SHP77 (cell line): ENCODE data around the gene KCNH6.

Experiments
- DNase-seq, 2 experiments: peaks; one replicate each; lab custom pipeline; 2025; lab: John Stamatoyannopoulos, UW

KCNH6 gene

DNA sequence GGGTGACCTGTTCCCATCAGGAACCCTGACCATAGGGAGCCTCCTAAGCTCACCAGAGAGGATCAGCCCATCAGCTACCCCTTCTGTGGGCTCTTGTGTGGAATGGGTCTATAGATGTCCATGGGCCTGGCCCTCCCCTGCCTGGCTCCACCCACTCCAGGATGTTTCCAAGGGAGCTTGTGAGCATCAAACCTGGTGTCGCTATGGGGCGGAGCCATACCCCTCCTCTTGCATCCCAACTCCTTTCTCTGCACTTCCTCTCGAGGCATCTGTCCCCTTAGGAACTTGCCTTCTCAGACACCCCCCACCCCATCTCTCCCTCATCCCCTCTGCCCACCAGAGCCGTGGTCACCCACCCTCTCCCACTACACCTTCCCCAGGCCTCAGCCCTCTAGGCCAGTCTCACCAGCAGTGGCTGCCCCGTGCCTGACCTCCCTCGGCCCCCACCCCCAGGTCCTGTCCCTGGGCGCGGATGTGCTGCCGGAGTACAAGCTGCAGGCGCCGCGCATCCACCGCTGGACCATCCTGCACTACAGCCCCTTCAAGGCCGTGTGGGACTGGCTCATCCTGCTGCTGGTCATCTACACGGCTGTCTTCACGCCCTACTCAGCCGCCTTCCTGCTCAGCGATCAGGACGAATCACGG lies 10.4 kb downstream of the KCNH6 start:
- DNase-seq, result no peak

DNA sequence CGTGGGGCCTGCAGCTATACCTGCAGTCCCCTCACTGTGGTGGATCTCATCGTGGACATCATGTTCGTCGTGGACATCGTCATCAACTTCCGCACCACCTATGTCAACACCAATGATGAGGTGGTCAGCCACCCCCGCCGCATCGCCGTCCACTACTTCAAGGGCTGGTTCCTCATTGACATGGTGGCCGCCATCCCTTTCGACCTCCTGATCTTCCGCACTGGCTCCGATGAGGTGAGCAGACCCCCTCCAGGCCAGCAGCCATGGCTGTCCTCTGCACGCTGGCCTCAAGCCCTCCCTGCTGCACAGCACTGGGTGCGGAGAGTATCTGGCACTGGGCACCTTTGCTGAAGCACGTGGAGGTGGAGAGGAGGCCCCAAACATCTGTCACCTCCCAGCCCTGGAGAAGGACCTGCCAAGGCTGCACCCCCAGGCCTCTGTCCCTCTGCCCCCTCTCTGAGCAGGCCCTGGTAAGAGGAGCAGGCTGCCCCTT lies 11.0 kb downstream of the KCNH6 start:
- no peak for DNase-seq

DNA sequence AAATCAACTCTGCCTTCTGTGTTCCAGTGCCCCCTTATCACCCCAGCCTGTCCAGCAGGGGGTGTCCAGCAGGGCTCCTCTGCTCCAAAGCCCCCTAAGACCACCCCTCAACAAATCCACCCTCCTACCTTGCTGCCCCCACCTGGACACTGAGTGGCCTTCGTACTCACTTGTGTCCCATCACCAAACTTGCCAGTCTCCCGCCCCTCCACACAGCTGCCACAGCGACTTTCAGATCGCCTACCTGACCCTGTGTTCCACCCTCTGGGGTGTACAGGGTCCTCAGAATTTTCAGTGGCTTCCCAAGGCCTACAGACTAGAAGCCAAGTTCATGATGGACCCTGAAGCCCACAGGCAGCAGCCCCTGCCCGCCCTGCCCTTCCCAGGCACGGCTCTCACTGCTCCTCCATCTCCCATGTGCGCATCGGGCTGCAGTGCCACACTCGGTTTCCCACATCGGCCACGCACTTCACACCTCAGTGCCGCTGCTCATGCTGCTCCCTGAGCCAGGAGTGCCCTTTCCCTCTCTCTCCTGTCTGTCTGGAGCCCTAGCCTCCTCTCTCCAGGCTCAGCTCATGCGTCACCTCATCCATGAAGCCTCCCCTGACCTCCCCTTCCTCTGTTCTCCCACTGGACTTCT lies 11.8 kb downstream of the KCNH6 start:
- DNase-seq, result no peak

DNA sequence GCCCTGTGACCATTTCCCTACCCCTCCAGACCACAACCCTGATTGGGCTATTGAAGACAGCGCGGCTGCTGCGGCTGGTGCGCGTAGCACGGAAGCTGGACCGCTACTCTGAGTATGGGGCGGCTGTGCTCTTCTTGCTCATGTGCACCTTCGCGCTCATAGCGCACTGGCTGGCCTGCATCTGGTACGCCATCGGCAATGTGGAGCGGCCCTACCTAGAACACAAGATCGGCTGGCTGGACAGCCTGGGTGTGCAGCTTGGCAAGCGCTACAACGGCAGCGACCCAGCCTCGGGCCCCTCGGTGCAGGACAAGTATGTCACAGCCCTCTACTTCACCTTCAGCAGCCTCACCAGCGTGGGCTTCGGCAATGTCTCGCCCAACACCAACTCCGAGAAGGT lies 12.5 kb downstream of the KCNH6 start:
- no peak for DNase-seq

DNA sequence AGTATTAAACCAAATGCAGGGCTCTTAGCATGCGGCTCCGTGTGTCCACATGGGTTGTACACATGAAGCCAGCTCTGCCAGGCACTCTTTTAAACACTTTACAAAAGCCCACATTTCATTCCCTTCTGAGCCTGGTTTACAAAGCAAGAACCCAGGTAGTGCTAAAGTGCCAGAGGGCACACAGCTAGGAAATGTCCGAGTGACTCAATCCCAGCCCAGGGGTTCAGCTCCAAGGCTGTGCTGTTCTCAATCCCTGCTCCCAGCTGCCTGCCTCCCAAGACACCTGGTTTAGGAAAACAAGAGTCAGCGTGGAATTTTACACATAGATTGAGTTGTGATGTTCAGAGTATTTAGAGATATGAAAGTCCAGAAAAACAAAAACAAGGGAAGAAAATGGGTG lies 13.8 kb downstream of the KCNH6 start:
- no peak for DNase-seq

DNA sequence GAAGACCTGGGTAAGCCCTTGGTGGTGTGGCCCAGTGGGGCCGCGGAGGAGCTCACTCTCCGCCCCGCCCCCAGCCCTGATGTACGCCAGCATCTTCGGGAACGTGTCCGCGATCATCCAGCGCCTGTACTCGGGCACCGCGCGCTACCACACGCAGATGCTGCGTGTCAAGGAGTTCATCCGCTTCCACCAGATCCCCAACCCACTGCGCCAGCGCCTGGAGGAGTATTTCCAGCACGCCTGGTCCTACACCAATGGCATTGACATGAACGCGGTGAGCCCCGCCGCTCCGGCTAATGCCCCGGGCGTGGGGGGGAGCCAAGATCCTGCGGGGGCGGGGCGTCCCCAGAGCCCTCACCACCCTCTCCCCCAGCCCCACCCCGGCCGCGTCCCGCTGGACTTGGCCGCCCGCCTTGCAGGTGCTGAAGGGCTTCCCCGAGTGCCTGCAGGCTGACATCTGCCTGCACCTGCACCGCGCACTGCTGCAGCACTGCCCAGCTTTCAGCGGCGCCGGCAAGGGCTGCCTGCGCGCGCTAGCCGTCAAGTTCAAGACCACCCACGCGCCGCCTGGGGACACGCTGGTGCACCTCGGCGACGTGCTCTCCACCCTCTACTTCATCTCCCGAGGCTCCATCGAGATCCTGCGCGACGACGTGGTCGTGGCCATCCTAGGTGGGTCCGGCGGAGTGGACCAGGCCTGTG lies 15.0 kb downstream of the KCNH6 start:
- DNase-seq, result peak; percentile 47 to 56

DNA sequence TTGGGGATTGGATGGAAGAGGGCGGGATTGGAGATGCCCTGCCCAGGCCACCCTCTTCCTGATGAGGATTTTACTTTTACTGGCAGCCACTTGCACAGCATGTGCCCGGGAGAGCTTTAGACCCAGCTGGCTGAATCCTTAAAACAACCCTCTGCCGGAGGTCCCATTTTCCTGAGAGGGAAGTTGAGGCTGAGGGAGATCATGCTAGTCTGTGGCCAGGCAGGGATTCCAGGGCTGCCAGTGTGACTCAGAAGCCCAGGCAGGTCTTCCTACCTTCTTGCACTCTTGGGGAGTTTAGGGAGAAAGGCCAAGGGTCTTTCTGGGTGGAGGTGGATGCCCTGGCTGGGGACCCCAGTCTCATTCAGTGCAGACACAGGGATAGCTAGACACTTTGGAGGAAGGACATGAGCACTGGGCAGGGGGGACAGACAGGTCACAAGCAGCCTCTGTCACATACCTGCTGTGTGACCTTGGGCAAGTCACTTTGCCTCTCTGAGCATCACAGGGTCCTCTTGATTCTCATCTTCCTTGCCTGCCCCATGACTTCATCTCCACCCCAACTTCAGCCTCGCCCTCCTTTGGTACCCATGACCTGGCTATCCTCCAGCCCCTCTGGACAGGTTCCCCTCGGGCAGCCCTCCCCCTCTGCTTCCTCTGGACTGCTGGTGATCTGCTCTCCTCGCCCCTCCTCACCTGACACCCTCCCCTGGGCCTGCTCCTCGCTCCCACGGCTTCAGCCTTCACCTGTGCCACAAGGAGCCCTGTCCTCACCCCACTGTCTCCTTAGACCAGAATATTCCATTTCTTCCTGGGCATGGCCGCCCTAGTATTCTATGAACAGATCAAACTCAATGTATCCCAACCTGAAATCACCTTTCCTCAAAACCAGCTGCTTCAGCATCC lies 15.8 kb downstream of the KCNH6 start:
- no peak for DNase-seq

DNA sequence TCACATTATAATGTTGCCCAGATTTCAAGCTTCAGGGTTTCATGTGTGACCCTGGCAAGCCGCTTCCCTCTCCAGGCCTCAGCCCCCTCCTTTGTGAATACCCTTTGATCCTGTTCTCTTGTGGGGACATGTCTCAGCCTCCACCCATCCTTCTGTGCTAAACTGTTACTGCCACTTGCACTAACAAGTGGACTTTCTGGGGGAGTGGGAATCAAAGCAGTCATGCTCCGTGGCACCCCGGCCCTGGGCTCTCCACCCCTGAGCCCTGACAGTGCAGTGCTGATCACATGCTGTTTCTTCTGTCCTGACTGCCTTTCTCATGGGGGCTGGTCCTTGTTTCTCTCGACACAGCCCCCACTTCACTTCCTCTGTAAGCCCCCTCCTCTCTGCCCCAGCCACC lies 17.4 kb downstream of the KCNH6 start:
- no peak for DNase-seq

DNA sequence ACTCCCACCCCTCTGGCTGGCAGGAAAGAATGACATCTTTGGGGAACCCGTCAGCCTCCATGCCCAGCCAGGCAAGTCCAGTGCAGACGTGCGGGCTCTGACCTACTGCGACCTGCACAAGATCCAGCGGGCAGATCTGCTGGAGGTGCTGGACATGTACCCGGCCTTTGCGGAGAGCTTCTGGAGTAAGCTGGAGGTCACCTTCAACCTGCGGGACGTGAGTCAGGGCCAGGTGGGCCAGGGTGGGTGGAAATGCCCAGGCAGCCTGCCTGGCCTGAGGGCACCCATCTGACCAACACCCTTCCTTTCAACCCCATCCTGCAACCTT lies 19.0 kb downstream of the KCNH6 start:
- no peak for DNase-seq

DNA sequence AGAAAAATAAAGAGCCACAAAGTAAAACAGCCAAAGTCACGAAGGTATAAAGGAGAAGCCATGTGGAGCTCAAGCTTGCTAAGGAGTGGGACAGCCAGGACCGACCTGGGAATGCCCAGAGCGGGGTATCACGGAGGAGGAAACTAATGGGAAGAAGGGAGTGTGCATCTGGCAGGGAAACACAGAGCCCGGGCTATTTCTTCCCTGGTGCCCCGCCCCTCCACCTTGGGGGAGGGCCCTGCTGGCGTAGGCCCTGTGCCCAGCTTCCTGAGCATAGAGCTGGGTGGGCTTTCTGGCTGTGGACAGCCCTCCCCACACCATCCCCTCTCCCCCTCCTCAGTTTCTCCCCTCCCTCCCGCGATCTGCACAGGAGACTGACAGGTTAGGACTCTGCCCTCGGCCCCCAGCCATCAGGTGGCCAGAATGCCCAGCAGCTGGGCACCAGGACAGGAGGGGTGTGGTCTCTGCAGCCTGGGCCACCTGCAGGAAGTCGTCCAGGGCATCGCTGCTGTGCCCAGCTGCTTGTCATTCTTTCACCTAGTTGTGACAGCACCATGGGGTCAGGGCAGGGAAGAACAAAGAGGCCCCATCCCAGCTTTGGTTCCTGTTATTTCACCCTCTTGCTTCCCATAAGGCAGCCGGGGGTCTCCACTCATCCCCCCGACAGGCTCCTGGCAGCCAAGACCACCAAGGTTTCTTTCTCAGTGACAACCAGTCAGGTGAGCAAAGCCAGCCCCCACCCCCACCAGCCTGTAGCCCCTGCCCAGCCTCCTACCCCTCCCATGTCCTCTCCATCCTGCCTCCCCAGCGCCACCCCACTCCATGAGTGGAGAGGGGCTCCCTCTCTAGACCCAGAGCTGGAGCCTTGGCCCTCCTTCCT lies 20.0 kb downstream of the KCNH6 start:
- DNase-seq, result peak; percentile 60 to 64

DNA sequence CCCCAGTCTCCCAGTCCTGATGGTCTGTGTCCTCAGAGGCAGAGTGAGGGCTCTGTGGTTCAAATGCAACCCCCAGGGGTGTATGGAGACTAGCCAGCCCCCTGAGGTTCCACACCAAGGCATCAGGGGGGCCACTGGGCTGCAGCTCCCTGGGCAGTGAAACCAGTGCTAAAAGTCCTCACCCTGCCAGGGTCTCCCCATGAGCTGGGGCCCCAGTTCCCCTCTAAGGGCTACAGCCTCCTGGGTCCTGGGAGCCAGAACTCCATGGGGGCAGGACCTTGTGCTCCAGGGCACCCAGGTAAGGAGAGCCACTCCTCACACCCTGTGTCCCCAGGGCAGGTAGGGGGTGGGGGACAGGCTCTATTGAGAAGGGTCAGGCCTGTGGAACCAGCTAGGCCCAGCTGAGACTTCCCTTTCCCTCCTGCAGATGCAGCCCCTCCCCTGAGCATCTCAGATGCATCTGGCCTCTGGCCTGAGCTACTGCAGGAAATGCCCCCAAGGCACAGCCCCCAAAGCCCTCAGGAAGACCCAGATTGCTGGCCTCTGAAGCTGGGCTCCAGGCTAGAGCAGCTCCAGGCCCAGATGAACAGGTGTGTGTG lies 20.8 kb downstream of the KCNH6 start:
- no peak for DNase-seq

DNA sequence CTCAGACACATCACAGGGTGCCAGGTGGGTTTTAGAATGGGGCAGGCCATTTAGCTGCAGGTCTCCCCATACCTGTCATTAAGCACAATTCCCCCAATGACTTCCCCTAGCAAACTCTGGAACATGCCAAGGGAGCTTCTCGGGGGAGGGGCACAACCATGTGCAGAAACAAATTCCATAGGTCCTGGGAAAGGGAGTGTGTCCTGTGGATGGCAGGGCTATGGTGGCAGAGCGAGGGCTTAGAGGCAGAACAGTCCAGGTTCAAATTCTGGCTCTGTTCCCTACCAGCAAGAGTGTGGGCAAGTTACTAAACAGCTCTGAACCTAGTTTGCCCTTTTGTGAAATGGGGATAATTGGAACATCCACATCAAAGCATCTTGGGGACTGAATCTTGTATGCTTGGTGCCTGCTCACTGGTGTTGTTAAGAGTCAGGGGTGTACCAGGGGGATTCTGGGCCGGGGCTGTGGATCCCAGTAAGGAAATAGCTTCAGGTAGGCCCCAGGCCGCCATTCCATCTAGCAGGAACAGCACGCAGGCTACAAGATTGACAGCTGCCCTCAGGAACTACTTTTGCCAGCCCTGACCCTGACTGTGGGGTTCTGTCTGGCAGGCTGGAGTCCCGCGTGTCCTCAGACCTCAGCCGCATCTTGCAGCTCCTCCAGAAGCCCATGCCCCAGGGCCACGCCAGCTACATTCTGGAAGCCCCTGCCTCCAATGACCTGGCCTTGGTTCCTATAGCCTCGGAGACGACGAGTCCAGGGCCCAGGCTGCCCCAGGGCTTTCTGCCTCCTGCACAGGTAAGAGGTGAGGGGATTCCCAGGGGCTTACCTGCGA lies 21.5 kb downstream of the KCNH6 start:
- DNase-seq, result no peak

DNA sequence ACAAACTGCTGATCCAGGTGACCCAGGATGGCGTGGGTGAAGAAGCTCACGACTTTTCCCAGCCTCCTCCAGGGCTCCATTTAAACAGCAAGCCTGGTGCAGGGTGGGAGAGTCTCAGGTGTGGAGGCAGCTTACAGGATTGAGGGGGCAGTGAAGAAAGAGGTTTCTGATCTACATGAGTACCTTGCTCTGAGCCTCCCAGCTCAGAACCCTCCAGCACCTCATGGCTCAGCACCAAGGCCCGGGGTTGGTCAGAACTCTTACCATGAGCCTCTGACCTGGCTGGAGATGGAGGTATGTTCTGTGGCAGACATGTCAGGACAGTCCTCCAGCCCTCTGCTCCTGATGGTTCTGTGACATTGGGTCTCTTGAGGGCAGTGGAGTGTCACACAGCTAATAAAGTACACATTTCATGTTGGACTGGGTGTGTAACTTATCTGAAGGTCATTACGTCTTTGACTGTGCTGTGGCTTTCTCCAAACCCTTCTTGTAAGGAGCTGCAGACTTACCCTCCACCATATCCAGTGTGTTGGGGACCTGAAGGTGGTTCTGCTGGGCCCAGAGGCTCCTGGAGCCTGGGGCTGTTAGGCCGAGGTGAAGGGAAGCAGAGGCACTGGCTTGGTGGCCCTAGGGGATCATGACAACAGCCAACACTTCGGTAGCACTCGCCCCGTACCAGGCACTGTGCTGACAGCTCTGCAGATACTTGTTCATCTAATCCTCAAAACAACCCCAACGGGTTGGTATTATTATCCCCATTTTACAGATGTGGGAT lies 23.3 kb downstream of the KCNH6 start:
- no peak for DNase-seq

DNA sequence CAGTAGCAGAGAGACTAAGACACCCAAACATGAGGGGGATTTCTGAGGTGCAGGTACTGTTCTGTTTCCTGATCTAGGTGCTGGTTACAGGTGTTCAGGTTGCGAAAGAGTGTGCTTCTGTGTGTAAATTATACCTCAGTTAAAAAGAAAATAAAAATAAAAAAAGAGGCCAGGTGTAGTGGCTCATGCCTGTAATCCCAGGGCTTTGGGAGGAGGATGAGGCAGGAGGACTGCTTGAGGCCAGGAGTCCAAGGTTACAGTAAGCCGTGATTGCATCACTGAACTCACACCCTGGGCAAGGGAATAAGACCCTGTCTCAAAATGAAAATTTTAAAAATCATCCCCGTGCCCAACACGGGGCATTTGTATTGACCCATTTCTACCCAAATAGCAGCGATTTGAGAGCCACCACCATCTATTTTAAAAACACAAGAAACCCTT lies 23.9 kb downstream of the KCNH6 start:
- DNase-seq, result no peak

DNA sequence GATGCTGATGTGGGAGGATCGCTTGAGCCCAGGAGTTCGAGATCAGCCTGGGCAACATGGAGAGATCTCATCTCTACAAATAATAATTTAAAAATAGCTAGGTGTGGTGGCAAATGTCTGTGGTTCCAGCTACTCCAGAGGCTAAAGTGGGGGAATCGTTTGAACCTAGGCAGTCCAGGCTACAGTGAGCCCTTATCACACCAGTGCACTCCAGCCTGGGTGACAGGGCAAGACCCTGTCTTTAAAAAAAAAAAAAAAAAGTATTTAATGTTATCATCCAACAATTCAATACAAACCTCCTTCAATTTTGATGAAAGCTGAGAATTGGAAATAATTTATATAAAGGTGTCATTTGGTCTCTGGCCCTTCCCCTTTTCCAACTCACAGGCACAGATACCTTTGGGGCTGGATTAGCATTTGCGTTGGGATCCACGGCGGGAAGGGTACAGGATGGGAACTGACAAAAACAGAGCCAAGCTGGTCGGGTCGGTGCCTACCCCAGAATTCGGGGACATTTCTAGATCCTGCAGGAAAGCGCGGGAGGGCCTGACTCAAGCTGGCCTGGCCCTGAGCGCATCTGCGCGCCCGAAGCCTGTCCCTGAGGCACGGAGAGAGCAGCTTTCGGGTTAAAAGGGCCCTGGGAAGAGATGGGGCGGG lies 26.3 kb downstream of the KCNH6 start:
- DNase-seq, result no peak

DNA sequence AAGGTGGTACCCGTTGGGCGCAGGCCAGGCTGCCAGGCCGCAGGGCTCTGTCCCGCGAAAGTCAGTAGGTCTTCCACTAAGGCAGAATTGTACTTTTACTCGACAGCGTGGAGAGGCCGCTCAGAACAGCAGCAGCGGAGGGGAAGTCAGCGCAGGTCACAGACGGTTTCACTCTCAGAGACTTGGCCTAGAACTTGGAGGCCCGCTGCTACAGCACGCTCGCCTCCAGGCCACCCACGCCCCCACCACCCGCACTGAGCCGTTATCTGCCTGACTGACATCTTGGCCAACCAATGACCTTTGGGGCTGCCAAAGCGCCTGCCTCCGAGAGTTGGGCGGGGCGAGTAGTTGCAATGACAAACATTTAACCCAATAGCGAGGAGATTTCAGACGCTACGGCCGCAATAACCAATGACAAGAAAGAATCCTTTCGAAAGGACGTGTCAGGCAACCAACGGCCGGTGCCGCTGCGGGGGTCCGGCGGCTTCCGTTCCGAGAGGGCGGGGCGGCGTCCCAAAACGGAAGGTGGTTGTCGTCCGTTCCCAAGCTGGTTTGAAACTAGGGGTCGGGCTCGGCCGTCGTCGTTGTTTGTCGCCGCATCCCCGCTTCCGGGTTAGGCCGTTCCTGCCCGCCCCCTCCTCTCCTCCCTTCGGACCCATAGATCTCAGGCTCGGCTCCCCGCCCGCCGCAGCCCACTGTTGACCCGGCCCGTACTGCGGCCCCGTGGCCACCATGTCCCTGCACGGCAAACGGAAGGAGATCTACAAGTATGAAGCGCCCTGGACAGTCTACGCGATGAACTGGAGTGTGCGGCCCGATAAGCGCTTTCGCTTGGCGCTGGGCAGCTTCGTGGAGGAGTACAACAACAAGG lies 27.0 kb downstream of the KCNH6 start, which contains the start of gene DCAF7:
TSS of gene DCAF7 (plus strand) at position 532 of the 871 bp plus-strand sequence. CDS start at position 733, 201 bp downstream.
- DNase-seq, result peak; percentile 99
